Left lung (tissue), 10 donors: ENCODE measurements around the gene DPP9. TPM values are rescaled to one million over a fixed set of nuclear protein-coding genes. Genes with fewer than 3 reads are reported as not detected.

Experiments used
- ATAC-seq: fragments of 200-7000 bp; cut with Tn5 transposase; one replicate; pipeline ENCODE4 v1.9.1; 2020; ENCODE audit warnings: moderate library complexity
- DNase-seq, 4 donors: peaks; one replicate each; pipeline ENCODE4 v3.0.0-alpha.2; 2013 to 2020
- H3K27ac ChIP-seq, 2 donors: fragments of 200-600 bp; sonication (generic) in 1 of 2; one replicate each; pipeline versions ENCODE4 v1.5.0 to v1.8.0; 2020 to 2021
- H3K27me3 ChIP-seq, 2 donors: fragments of 200-600 bp; sonication (generic) in 1 of 2; one replicate each; pipeline versions ENCODE4 v1.5.0 to v1.8.0; 2020 to 2021
- H3K36me3 ChIP-seq, 2 donors: fragments of 200-600 bp; sonication (generic) in 1 of 2; one replicate each; pipeline versions ENCODE4 v1.5.0 to v1.8.0; 2020 to 2021
- H3K4me1 ChIP-seq, 2 donors: fragments of 200-600 bp; one replicate each; pipeline ENCODE4 v1.8.0; 2021
- H3K4me3 ChIP-seq, 2 donors: fragments of 200-600 bp; sonication (generic) in 1 of 2; one replicate each; pipeline versions ENCODE4 v1.5.0 to v1.8.0; 2020 to 2021; ENCODE audit warnings: mild to moderate bottlenecking in 1 of 2
- H3K9me3 ChIP-seq, 2 donors: fragments of 200-600 bp; sonication (generic) in 1 of 2; one replicate each; pipeline versions ENCODE4 v1.5.0 to v1.8.0; 2020 to 2021
- intact Hi-C, 2 donors: fragments of 100-400 bp; cut with DNase I; formaldehyde crosslinking; loops; one replicate each; pipeline versions ENCODE4 v1.11.2 to v1.14.2; 2022
- polyA plus RNA-seq, 6 donors: library from polyadenylated mRNA; unstranded; fragments of 120-200 nt; gene quantifications; one replicate each; pipeline ENCODE4 v1.2.1, GENCODE V29; 2013; ENCODE audit not compliant: insufficient read length in 6 of 6
- total RNA-seq, 2 donors: library from RNA; stranded (reverse); fragmentation: NEBNext Ultra II Directional; extraction: Animal tissue kit (Norgen Biotek cat#: 25700); gene quantifications; one replicate each; pipeline ENCODE4 v1.2.1, GENCODE V29; 2021
- TF ChIP-seq, protein P1 (sequence below), 2 donors: fragments of 200-600 bp; sonication (generic) in 1 of 2; IDR thresholded peaks; one replicate each; pipeline versions ENCODE4 v1.5.0 to v1.8.0; 2021; ENCODE audit warnings: antibody characterized with exemption in 2 of 2
- donor health status: DM: no; HTN: yes; CAD: no.
- donor health status: DM: no; HTN: no; CAD: no.

Gene DPP9
- total and polyA plus RNA-seq, 8 donors = 25.2 to 95.5 (median 31.3) TPM

- no peaks in the 10 kb centered on the region for H3K4me1 ChIP-seq
- H3K27ac ChIP-seq = peak overlapping the region in 1 of 2 donors; percentile 10
- DNase-seq (no peak), ATAC-seq (no peak)
- intact Hi-C loops = no loop called here
- peaks cover 0 to 98% of the 10 kb centered on the region in 2 donors for H3K36me3 ChIP-seq
- H3K4me3 ChIP-seq = no peak overlapping the region
- no peaks in the 10 kb centered on the region for H3K27me3 ChIP-seq
- TF ChIP-seq, protein P1, sequence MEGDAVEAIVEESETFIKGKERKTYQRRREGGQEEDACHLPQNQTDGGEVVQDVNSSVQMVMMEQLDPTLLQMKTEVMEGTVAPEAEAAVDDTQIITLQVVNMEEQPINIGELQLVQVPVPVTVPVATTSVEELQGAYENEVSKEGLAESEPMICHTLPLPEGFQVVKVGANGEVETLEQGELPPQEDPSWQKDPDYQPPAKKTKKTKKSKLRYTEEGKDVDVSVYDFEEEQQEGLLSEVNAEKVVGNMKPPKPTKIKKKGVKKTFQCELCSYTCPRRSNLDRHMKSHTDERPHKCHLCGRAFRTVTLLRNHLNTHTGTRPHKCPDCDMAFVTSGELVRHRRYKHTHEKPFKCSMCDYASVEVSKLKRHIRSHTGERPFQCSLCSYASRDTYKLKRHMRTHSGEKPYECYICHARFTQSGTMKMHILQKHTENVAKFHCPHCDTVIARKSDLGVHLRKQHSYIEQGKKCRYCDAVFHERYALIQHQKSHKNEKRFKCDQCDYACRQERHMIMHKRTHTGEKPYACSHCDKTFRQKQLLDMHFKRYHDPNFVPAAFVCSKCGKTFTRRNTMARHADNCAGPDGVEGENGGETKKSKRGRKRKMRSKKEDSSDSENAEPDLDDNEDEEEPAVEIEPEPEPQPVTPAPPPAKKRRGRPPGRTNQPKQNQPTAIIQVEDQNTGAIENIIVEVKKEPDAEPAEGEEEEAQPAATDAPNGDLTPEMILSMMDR (IDR thresholded peaks at IDR 0.05) = no peak
- H3K9me3 ChIP-seq = no peaks in the 10 kb centered on the region
These were observed 30.0 kb downstream of the DPP9 start for GRCh38 chr19:4693471-4694121.

GRCh38 chr19:4693078-4693350 lies 30.6 kb downstream of the DPP9 start:
- Histone ChIP-seq H3K4me3 (no peak overlapping the region), H3K9me3 (no peaks in the 10 kb centered on the region), H3K4me1 (no peaks in the 10 kb centered on the region), H3K27ac (no peak overlapping the region), H3K36me3 (peaks cover 0 to 98% of the 10 kb centered on the region in 2 donors), H3K27me3 (no peaks in the 10 kb centered on the region)
- intact Hi-C loops = no loop called here
- TF ChIP-seq, protein P1 (IDR thresholded peaks at IDR 0.05) = no peak
- no peak for DNase-seq
- no peak for ATAC-seq

DNA sequence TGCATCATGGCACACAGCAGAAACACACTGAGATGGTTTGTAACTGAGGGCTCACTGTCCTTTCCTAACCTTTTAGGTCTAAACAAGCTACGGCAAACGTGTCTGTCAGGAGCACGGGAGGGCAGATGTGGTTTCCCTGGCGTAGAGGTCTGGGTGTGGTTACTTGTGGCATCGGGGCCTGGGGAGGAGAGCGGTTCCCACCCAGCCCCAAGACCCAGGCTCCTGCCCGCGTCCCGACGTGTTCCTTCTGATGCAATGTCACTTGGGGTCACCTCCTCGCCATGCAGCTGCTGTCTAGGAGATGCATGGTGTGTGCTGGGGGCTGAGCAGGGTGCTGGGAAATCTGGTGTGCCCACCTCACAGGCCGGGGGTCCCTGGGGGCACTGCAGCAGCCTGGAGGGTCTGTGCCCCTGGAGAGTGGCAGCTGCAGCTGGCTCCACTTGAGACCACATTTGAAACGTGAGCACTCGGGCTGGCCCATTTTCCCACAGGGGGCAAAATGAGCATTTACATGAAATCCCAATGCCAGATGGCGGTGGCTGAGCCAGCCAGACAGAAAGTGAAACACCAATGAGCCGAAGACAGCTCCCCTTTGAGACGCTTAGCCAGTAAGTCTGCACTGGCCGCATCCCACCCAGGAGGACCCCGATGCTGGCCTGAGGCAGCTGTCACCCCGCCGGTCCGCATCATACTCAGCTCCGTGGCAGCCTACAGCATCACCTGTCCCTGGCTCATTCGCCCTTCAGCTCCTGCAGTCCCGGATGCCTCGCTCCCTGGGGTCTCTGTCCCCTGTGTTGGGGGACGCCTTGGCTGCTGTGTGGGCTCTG lies 31.2 kb downstream of the DPP9 start:
- no peaks in the 10 kb centered on the region for H3K27me3 ChIP-seq
- ATAC-seq = no peak
- H3K4me1 ChIP-seq = no peaks in the 10 kb centered on the region
- no peak overlapping the region for H3K4me3 ChIP-seq
- no peak overlapping the region for H3K27ac ChIP-seq
- DNase-seq = no peak
- intact Hi-C loops = no loop called here
- H3K36me3 ChIP-seq = peaks cover 0 to 98% of the 10 kb centered on the region in 2 donors
- TF ChIP-seq, protein P1 (IDR thresholded peaks at IDR 0.05) = no peak
- no peaks in the 10 kb centered on the region for H3K9me3 ChIP-seq

DNA sequence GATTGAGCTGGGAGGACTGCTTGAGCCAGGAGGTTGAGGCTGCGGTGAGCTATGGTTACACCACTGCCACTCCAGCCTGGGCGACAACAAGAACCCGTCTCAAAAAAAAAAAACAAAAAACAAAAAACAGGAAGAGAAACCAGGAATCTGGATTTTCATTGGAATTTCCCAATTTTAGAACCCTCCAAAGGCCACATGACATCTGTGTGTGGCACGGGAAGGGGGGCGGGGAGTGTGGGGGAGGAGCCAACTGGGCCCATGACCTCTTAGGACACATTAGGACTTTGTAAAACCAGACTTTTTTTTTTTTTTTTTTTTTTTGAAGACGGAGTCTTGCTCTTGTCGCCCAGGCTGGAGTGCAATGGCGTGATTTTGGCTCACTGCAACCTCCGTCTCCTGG lies 32.3 kb downstream of the DPP9 start:
- peak in 1 of 4 donors; percentile 72 for DNase-seq
- Histone ChIP-seq H3K4me3 (no peak overlapping the region), H3K27me3 (no peaks in the 10 kb centered on the region), H3K9me3 (no peaks in the 10 kb centered on the region), H3K27ac (peak overlapping the region; percentile 39 to 55), H3K4me1 (no peaks in the 10 kb centered on the region), H3K36me3 (peaks cover 0 to 98% of the 10 kb centered on the region in 2 donors)
- TF ChIP-seq, protein P1 (IDR thresholded peaks at IDR 0.05) = no peak
- peak; percentile 34 for ATAC-seq
- intact Hi-C loops = no loop called here

GRCh38 chr19:4690361-4690760 lies 33.3 kb downstream of the DPP9 start:
- intact Hi-C loops = no loop called here
- ATAC-seq = peak; percentile 5
- H3K27ac ChIP-seq = peak overlapping the region in 1 of 2 donors; percentile 55
- DNase-seq = no peak
- no peaks in the 10 kb centered on the region for H3K27me3 ChIP-seq
- peaks cover 0 to 98% of the 10 kb centered on the region in 2 donors for H3K36me3 ChIP-seq
- no peaks in the 10 kb centered on the region for H3K9me3 ChIP-seq
- no peaks in the 10 kb centered on the region for H3K4me1 ChIP-seq
- H3K4me3 ChIP-seq = no peak overlapping the region
- TF ChIP-seq, protein P1 (IDR thresholded peaks at IDR 0.05) = no peak
